GF-D8 (cell line): ENCODE measurements around the gene CCL13.
"Not testable (repeated sequence)": the region's sequence is repeated elsewhere in the genome, so short reads cannot be mapped to it uniquely, and the experiment has no call there.

ENCODE experiments used
- DNase-seq: peaks from one replicate; lab custom pipeline; 2025; lab: John Stamatoyannopoulos, UW

Gene CCL13

DNA sequence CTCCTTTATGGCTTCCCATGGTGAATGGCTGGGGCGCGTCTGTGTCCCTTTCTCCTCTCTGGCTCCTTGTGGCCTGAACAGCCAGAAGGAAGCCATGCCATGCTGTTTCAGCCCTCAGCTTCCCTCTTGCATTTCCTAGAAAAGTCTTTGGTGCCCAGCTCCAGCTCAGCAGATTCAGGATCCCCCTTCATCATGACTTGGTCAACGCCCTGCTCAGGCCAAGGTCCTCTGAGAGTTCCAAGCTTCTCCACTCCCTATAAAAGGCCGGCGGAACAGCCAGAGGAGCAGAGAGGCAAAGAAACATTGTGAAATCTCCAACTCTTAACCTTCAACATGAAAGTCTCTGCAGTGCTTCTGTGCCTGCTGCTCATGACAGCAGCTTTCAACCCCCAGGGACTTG is at the start of gene CCL13:
CCL13 (plus strand) TSS at position 287 of the 400 bp plus-strand sequence; CDS start at position 334, 47 bp downstream.
- no peak for DNase-seq

DNA sequence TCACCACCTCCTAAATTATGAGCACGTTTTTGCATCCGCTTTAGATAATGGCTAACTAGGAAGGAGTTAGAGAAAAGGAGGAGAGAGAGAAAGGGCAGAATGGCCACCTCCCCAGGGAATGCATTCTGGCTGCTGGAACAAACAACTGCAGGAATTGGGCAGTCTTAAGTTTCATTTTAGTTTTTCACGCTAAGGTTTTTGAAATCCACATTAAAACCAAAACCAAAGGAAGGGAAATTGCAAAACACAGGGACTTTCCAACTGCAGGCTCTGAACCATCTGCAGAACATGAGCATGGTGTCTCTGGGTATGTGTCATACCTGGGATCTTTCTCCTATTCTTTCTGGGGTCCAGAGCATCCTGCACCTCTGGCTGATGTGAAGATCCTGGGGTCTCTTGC is 49.2 kb upstream of the CCL13 start:
- no peak for DNase-seq

DNA sequence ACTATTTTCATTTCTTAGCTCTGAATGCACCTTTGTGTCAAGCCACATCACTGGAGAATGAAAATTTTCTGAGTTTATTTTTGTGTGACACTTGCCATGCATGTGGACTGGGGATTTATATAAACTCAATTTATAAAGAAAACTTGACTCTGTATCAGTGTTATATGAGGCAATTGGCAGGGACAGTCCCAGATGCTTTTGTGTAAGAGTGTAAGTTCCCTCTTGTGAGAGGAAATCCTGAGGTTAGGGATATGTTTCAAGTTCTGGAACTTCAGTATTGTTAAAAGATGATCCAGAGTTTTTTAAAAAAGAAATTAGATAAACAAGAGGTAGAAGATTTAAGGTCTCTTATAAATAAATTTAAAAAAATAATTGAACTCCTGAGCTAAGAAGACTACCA is 47.9 kb upstream of the CCL13 start:
- DNase-seq, result no peak

DNA sequence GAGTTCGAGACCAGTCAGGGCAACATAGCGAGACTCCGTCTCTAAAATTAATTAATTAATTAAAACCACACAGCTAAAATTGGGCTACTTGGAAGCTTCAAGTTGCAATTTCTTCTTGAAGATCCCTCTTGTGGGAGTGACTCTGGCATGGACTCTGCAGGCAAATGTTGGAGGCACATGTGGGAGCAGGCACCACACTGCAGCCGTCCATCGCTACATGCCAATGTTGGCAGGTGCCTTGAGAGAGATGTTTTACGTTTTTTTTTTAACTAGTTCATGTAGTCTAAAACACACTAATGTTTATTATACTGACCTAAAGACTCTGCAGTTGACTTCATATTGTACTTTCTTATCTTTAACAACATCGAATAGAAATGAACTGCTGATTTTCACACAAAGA is 45.0 kb upstream of the CCL13 start:
- no peak for DNase-seq

DNA sequence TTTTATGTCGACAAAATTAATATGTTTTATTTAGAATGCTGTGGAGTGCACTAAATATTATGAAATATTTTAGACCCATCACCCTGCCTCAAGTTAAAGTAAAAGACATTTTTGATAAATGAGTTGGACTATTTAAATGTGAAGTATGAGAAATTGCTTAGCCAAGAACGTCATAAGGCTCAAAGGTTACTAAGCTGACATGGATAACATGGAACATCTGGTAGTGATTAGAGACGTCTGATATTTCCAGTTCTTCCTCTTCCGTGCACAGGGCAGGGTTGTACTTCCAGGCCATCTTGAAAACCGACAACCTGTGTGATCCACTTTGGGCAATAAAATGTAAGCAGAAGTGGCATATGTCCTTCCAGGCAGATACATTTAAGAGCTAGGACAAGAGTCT is 44.2 kb upstream of the CCL13 start:
- DNase-seq, result no peak

DNA sequence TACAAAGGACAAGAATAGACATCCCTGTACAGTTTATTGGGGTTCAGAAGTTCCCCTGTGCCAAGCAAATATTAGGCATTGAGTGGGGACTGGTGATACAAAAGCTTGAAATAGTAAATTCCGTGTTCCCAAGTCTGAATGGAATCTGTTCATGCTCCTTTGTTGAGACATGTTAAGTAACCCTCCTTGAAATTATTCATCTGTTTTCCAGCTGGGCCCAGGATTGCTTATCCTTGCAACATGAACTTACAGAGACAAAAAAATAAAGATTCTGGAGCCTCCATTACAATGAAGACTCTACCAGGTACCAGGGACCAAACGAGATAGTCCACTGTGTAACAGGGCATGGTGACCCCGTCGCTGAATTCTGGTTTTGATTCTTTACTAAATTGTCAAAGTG is 43.1 kb upstream of the CCL13 start:
- no peak for DNase-seq

DNA sequence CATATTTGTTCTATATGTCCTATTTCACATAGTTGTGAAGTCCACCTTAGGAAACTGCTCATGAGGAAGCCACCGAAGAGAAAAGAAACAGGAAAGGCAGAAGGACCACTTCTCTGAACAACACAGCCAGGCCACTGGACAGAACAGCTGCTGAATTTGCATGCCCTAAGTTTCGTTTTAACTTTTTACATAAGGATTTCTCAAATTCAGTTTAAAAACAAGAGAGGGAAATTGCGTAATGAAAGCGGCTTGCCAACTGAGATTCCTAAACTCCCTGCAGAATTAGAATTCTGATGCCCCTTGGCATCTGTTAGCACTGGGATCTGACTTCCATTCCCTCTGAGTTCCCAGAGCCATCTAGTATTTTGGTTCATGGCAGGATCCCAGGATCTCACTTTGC is 42.0 kb upstream of the CCL13 start:
- no peak for DNase-seq

DNA sequence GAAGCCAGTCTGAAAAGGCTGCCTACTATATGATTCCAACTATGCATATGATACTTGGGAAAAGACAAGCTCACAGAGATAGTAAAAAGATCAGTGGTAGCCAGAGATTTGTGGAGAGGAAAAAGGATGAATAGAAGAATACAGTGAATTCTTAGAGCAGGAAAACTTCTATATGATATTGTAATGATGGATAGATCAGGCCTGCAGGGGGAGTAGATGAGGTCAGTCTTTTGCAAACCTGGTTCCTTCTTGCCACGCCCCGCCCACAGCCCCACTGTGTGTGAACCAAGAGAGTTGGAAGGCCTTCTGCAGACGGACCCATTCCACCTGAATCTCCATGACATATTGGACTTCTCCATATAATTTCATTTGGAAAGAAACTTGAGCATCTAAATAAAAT is 37.8 kb upstream of the CCL13 start:
- no peak for DNase-seq

DNA sequence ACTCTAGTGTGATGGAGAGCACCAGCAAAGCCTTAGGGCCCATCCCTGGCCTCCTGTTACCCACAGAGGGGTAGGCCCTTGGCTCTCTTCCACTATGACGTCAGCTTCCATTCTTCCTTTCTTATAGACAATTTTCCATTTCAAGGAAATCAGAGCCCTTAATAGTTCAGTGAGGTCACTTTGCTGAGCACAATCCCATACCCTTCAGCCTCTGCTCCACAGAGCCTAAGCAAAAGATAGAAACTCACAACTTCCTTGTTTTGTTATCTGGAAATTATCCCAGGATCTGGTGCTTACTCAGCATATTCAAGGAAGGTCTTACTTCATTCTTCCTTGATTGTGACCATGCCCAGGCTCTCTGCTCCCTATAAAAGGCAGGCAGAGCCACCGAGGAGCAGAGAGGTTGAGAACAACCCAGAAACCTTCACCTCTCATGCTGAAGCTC is 37.2 kb upstream of the CCL13 start, which contains the start of gene CCL8:
CCL8 (plus strand) TSS at position 397 of the 445 bp plus-strand sequence. CDS start 67 bp downstream, outside the sequence.
- DNase-seq, result no peak

DNA sequence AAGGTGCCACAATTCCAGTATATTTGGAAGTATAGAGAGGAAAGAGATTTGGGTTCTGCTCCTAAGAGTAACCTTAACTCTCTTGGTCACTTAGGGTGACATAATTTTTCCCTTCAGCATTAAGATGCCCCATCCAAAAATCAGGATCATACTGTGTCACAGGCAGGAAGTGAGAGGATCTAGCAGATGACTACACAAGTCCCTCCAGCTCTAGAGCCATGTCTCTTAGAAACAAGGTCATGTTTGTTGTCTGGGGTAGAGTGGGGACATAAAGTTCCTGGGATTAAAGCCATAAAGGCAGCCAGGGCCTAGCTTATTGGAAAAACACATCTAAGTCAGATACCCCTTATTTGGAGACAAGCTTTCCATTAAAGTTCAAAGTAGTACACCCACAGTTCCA is 34.3 kb upstream of the CCL13 start:
- no peak for DNase-seq

DNA sequence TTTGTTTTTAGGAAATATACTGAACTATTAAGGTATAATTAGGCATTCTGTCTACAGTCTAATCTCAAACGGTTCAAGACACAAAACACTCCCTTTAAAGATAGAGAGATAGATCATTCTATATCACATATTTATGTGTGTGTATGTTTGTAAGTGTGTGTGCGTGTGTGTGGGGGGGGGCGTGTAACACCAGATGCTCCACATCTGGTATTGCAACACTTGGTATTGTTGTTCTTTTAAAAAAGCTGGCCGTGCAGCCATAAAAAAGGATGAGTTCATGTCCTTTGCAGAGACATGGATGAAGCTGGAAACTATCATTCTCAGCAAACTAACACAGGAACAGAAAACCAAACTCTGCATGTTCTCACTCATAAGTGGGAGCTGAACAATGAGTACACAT is 28.7 kb upstream of the CCL13 start:
- DNase-seq, result not testable (repeated sequence)

DNA sequence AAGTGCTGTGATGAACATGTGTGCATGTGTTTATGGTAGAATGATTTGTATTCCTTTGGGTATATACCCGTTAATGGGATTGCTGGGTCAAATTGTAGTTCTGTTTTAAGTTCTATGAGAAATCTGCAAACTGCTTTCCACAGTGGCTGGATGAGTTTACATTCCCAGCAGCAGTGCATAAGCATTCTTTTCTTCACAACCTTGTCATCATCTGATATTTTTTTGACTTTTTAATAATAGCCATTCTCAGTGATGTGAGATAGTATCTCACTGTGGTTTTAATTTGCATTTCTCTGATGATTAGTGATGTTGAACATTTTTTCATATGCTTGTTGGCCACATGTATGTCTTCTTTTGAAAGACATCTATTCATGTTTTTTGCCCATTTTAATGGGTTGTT is 18.6 kb upstream of the CCL13 start:
- DNase-seq, result no peak

DNA sequence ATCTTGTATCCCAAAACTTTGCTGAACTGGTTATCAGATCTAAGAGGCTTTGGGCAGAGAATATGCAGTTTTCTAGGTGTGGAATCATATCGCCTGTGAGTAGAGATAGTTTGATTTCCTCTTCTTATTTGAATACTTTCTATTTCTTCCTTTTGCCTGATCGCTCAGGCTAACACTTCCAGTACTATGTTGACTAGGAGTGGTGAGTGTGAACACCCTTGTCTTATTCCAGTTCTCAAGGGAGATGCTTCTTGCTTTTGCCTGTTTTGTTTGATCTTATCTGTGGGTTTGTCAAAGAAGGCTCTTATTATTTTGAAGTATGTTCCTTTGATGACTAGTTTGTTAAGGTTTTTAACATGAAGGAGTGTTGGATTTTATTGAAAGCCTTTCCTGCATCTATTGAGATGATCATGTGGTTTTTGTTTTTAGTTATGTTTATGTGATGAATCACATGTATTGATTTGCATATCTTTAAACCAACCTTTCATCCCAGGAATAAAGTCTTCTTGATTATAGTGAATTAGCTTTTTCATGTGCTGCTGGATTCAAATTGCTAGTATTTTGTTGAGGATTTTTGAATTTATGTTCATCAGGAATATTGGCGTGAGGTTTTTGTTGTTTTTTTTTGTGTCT is 17.0 kb upstream of the CCL13 start:
- no peak for DNase-seq

DNA sequence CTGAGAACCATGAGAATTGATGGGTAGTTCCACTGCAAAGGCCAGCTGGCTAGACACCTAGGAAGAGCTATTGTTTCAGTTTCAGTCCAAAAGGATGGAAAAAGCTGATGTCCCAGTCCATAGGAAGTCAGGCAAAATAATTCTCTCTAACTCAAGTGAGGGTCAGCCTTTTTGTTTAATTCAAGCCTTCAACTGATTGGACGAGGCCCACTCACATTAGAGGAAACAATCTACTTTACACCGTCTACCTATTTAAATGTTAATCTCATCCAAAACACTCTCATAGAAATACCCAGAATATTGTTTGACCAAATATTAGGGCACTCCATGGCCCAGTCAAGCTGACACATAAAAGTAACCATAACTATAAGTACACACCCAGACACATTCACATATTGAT is 14.4 kb upstream of the CCL13 start:
- DNase-seq, result no peak

DNA sequence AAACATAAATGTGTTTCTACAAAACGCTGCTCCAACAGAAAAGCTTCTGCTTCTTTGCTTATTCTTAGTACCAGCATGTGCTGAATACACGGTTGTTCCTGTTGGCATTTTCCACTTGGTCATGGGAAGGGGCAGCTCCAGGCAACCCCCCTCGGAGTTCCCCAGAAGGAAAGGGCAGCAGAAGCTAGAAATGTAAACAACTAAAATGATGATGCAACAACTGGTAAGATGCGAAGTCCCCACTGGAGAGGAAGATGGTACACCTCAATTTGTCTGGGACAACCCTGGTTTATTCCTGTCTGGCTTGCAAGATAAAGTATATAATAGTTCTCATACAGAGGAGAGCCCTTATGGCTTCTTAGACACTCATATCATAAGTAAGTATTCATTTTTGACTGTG is 9.2 kb upstream of the CCL13 start:
- no peak for DNase-seq

DNA sequence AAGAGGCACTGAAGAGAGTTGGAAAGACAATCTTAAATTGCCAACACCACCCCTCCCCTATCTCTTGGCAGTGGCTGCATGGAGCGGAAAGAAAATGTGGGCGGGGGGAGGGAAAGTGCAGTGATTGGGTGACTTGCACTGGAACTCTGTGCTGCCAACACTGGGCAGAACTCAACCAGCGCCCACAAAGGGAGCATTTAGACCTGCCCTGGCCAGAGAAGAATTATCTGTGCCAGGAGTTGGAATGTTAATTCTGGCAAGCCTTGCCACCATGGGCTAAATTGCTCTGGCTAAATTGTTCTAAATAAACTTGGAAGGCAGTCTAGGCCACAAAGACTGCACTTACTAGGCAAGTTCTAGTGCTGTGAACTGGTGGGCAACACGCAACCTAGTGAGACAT is 6.5 kb upstream of the CCL13 start:
- no peak for DNase-seq

DNA sequence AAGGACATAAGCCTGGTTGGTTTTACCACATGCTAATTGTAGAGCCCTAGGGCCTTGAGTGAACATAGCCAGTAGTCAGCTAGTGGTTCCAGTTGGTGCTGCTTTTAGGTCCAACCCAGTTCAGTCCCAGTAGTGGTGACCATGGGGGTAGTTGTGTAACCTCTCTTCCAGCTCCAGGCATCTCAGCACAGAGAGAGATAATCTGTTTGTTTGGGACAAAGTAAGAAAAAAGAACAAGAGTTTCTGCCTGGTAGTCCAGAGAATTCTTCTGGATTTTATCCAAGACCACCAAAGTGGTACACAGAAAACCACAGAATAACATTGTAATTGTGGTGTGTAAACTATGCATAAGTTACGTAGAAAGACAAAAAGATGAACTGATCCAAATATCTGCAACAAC is 5.2 kb upstream of the CCL13 start:
- DNase-seq, result no peak

DNA sequence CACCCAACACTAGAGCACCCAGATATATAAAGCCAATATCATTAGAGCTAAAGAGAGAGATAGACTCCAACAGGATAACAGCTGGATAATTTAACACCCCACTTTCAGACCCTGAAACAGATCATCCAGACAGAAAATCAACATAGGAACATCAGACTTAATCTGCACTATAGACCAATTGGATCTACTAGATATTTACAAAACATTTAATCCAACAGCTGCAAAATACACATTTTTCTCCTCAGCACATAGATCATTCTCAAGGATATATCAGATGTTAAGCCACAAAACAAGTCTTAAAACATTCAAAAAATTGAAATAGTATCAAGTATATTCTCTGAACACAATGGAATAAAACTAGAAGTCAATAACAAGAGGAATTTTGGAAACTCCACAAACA is 4.1 kb upstream of the CCL13 start:
- DNase-seq, result no peak

DNA sequence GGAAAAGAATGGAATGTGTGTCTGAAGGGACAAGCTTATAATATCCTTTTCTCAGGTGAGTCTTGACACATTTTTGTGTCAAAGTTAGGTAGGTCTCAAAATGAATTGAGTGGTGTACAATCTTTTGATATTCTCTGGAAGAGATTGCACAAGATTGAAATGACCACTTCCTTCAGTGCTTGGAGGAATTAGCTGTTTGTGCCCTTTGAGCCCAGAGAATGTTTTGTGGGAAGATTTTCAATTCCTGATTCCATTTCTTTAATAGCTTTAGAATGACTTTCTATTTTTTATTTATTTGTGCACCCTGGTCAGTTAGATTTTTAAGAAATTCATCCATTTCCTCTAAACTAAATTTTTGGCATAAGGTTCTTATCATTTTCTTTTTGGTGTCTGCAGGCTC is 1.6 kb upstream of the CCL13 start:
- DNase-seq, result no peak

DNA sequence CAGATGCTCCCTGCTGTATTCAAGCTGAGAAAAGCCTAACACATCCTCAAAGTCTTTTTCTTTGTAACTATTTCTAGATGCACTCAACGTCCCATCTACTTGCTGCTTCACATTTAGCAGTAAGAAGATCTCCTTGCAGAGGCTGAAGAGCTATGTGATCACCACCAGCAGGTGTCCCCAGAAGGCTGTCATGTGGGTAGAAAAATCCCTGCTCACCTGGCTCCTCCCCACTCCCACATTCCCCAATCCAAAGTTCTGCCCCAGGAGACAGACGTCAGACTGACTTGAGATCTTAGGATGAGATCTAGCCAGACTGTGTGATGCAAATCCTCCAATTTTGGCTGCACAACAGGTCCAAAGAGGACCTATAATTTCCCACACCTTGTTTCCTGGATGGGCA is 1.1 kb downstream of the CCL13 start:
- DNase-seq, result no peak

DNA sequence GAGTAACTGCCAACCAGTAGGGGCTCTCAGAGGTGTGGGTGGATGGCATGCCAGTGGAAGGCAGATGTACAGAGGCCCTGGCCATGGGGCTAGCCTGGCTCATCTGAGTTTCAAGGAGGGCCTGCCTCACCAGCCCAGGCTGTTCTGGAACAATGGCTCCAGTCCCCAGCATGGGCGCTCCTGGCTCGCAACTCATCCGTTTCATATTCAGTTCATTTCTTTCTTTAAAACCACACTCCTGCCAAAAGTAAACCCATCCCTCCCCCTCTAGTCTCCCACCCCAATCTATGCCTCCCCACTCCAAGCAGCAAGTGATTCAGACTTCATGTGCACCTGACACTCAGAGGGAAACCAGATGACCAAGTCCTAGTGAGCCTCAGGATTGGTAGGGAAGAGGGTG is 2.4 kb downstream of the CCL13 start:
- no peak for DNase-seq

DNA sequence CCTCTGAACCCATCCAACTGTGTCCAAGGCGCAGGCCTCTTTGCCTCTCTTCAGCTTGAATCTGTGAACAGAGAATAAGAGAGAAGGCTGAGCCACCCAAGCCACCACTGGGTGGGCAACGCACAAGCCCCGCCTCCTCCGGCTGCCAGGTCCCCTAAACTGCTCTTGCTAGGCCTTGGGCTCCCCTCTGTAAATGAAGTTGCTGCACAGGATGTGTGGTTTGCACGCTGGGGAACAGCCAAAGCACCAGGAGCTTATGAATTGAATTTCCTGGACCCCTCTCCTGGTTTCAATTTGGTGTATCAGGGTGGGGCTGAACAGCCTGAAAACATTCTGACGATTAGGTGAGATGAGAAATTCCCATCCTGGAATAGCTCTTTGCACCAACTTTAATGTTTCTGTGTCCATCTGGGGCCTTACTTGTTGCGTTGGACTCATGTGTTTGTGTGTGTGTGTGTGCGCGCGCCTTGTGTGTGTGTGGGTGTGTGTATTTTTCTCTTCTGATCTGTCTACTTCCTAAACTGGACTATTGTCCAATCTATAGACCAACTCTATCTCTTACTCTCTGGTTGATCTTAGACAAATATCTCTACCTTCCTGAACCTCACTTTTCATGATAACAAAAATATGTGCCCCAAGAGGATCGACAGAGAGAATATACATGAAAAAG is 4.5 kb downstream of the CCL13 start:
- DNase-seq, result no peak

DNA sequence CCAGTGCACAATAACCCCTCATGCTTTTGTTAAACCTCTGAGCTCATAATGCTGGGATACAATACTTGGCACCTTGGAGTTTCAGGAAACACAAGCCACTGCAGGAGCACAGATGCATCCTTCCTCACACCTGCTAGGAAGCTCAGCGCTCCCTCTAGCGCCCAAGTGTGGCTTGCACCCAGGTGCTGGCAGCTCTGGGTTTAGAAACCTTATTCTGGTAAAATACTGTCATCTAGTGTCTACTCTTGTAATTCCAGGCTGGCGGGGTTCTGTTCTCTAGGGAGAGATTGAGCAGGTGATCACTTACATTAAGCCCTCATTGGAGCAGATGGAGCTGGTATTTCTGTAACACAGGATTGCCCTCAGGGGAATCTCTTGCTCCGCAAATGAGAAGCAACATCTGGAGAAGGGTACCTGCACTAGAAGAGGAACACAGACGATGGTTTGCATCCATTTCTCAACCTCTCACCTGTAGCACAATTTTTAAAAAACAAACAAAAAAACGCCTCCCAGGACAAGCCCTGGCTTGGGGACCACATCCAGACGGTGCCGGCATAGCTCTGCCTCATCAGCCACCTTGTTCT is 5.3 kb downstream of the CCL13 start:
- DNase-seq, result peak; percentile 3
